ENCODE measurements around the gene ADAMTSL1.

DNA sequence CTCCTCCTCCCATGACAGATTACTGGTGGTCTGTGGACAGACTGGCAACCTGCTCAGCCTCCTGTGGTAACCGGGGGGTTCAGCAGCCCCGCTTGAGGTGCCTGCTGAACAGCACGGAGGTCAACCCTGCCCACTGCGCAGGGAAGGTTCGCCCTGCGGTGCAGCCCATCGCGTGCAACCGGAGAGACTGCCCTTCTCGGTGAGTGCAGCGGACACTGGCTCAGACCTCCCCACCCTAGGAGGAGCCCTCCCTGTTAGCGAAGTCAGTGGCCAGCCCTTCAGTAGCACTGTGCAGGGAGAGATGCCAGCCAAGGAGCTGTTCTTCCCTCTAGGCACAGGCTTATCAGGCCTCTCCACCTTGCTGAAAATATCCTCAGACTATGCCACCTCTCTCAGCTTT lies 415.6 kb downstream of the ADAMTSL1 start:
- TF ChIP-seq, protein P1, sequence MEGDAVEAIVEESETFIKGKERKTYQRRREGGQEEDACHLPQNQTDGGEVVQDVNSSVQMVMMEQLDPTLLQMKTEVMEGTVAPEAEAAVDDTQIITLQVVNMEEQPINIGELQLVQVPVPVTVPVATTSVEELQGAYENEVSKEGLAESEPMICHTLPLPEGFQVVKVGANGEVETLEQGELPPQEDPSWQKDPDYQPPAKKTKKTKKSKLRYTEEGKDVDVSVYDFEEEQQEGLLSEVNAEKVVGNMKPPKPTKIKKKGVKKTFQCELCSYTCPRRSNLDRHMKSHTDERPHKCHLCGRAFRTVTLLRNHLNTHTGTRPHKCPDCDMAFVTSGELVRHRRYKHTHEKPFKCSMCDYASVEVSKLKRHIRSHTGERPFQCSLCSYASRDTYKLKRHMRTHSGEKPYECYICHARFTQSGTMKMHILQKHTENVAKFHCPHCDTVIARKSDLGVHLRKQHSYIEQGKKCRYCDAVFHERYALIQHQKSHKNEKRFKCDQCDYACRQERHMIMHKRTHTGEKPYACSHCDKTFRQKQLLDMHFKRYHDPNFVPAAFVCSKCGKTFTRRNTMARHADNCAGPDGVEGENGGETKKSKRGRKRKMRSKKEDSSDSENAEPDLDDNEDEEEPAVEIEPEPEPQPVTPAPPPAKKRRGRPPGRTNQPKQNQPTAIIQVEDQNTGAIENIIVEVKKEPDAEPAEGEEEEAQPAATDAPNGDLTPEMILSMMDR (IDR thresholded peaks at IDR 0.05): no peak
- TF ChIP-seq POLR2A (IDR thresholded peaks at IDR 0.05): no peak
